OCI-LY7 (cell line): Measurements from ENCODE around the gene FRMD1.

Experiments used
- EZH2phosphoT487 ChIP-seq: fragments of 200-600 bp; sonication (generic); IDR thresholded peaks from 2 replicates; pipeline ENCODE4 v1.6.1; 2018; ENCODE audit warnings: low read depth, borderline replicate concordance, mild to moderate bottlenecking, mixed run types, antibody characterized with exemption, low read length, moderate library complexity, mixed read lengths
- TF ChIP-seq, protein P1 (sequence below): fragments of 200-600 bp; sonication (generic); conservative IDR thresholded peaks from 2 replicates; pipeline ENCODE4 v1.5.1; 2014; ENCODE audit warnings: mild to moderate bottlenecking, antibody characterized with exemption, low read length, moderate library complexity, mixed read lengths

DNA sequence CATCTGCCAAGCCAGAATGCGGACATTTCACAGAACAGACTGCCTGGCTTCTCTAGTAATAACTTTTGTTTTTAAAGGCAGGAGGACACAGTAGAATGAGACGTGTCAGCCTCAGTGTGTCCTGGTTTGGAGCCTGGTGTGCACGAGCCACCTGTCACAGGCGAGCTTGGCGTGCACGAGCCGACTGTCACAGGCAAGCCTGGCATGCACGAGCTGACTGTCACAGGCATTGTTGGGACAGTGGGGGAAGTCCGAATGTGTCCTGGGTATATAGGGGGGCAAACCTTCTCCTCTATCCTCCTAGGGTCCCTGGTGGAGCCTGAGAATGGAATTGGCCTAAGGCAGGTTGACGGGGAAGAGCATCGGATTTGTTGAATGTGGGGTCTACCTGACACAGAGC lies 74.1 kb downstream of the FRMD1 start:
- TF ChIP-seq, protein P1, sequence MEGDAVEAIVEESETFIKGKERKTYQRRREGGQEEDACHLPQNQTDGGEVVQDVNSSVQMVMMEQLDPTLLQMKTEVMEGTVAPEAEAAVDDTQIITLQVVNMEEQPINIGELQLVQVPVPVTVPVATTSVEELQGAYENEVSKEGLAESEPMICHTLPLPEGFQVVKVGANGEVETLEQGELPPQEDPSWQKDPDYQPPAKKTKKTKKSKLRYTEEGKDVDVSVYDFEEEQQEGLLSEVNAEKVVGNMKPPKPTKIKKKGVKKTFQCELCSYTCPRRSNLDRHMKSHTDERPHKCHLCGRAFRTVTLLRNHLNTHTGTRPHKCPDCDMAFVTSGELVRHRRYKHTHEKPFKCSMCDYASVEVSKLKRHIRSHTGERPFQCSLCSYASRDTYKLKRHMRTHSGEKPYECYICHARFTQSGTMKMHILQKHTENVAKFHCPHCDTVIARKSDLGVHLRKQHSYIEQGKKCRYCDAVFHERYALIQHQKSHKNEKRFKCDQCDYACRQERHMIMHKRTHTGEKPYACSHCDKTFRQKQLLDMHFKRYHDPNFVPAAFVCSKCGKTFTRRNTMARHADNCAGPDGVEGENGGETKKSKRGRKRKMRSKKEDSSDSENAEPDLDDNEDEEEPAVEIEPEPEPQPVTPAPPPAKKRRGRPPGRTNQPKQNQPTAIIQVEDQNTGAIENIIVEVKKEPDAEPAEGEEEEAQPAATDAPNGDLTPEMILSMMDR: no peak
- TF ChIP-seq EZH2phosphoT487: no peak
